H1 (cell line): ENCODE results near the gene PTX4. TPM values are rescaled to one million over a fixed set of nuclear protein-coding genes. Genes with fewer than 3 reads are reported as not detected.

Source experiments
- BACH1 ChIP-seq: IDR thresholded peaks from 2 replicates; pipeline ENCODE4 v1.6.1; 2012; ENCODE audit warnings: low read length, improper control_type of control experiment
- CBX5 ChIP-seq: fragments of 300-800, 300-1000 bp; sonication (generic); IDR thresholded peaks from 2 replicates; pipeline ENCODE4 v1.7.1; 2016; ENCODE audit warnings: antibody characterized with exemption, low read length, low read depth
- CHD1 ChIP-seq: IDR thresholded peaks from 2 replicates; pipeline ENCODE4 v1.6.1; 2012; ENCODE audit warnings: low read depth, low read length, improper control_type of control experiment
- EGR1 ChIP-seq: IDR thresholded peaks from 2 replicates; pipeline ENCODE4 v1.6.1; 2011; ENCODE audit warnings: low read depth, low read length, borderline replicate concordance
- EZH2 ChIP-seq: fragments of 200-600 bp; sonication (generic); IDR thresholded peaks from 2 replicates; pipeline ENCODE4 v1.7.1; 2012; ENCODE audit warnings: low read depth, mild to moderate bottlenecking, moderate library complexity, low read length, inconsistent platforms; ENCODE audit not compliant: severe bottlenecking
- FOSL1 ChIP-seq: IDR thresholded peaks from 2 replicates; pipeline ENCODE4 v1.6.1; 2011; ENCODE audit warnings: mild to moderate bottlenecking, low read depth, low read length, moderate library complexity; ENCODE audit not compliant: insufficient read depth
- GTF2F1 ChIP-seq: IDR thresholded peaks from 2 replicates; pipeline ENCODE4 v1.6.1; 2012; ENCODE audit warnings: low read depth, low read length, improper control_type of control experiment, borderline replicate concordance
- JUN ChIP-seq: IDR thresholded peaks from 2 replicates; pipeline ENCODE4 v1.6.1; 2011; ENCODE audit warnings: low read depth, mild to moderate bottlenecking, improper control_type of control experiment, low read length
- KDM4A ChIP-seq: IDR thresholded peaks from one replicate; pipeline ENCODE4 v1.7.1; 2012; ENCODE audit warnings: low read depth, mild to moderate bottlenecking, moderate library complexity, low read length, inconsistent platforms; ENCODE audit not compliant: severe bottlenecking
- PHF8 ChIP-seq: fragments of 200-600 bp; sonication (generic); conservative IDR thresholded peaks from 2 replicates; pipeline ENCODE4 v1.7.1; 2012; ENCODE audit warnings: low read depth, mild to moderate bottlenecking, inconsistent platforms, low read length, moderate library complexity
- POLR2A ChIP-seq, 2 experiments: IDR thresholded peaks; 1 replicate in 1 of 2; 2 replicates in 1 of 2; pipeline ENCODE4 v1.6.1; 2011; ENCODE audit warnings: low read depth in 2 of 2, low read length in 2 of 2, mild to moderate bottlenecking in 2 of 2; ENCODE audit errors: control extremely low read depth in 1 of 2
- POLR2AphosphoS5 ChIP-seq: IDR thresholded peaks from 2 replicates; pipeline ENCODE4 v1.6.1; 2011; ENCODE audit warnings: low read depth, low read length
- RFX5 ChIP-seq: IDR thresholded peaks from 2 replicates; pipeline ENCODE4 v1.6.1; 2011; ENCODE audit warnings: low read depth, low read length, improper control_type of control experiment, borderline replicate concordance
- SIN3A ChIP-seq, 2 experiments: IDR thresholded peaks in 1 of 2; conservative IDR thresholded peaks in 1 of 2; 2 replicates each; pipeline ENCODE4 v1.6.1; 2011 to 2012; ENCODE audit warnings: low read length in 2 of 2, improper control_type of control experiment in 1 of 2, low read depth in 1 of 2, mild to moderate bottlenecking in 1 of 2
- SIRT6 ChIP-seq: IDR thresholded peaks from one replicate; pipeline ENCODE4 v1.7.1; 2012; ENCODE audit warnings: low read length, inconsistent platforms
- SIX5 ChIP-seq: IDR thresholded peaks from 2 replicates; pipeline ENCODE4 v1.6.1; 2011; ENCODE audit warnings: mild to moderate bottlenecking, low read depth, low read length
- SP4 ChIP-seq: IDR thresholded peaks from 2 replicates; pipeline ENCODE4 v1.6.1; 2012; ENCODE audit warnings: low read length, inconsistent platforms
- SRF ChIP-seq: IDR thresholded peaks from 2 replicates; pipeline ENCODE4 v1.6.1; 2011; ENCODE audit warnings: mild to moderate bottlenecking, low read depth, low read length, moderate library complexity
- TAF1 ChIP-seq: IDR thresholded peaks from 2 replicates; pipeline ENCODE4 v1.6.1; 2011; ENCODE audit warnings: mild to moderate bottlenecking, low read depth, low read length
- TEAD4 ChIP-seq: IDR thresholded peaks from 2 replicates; pipeline ENCODE4 v1.6.1; 2012; ENCODE audit warnings: low read depth, low read length, inconsistent platforms, mixed read lengths
- USF2 ChIP-seq: IDR thresholded peaks from 2 replicates; pipeline ENCODE4 v1.6.1; 2011; ENCODE audit warnings: low read length, improper control_type of control experiment
- YY1 ChIP-seq: IDR thresholded peaks from 2 replicates; pipeline ENCODE4 v1.6.1; 2011; ENCODE audit warnings: low read depth, mild to moderate bottlenecking, low read length
- ZNF274 ChIP-seq: IDR thresholded peaks from 2 replicates; pipeline ENCODE4 v1.7.0; 2012; ENCODE audit warnings: low read length, borderline replicate concordance; ENCODE audit errors: extremely low read depth
- polyA plus RNA-seq, 7 experiments: library from polyadenylated mRNA; depleted of rRNA in 3 of 7; stranded (reverse) in 5 of 7; unstranded in 2 of 7; fragments of >200 nt in 5 of 7; fragments of 200-250 nt in 2 of 7; gene quantifications; 1 replicate in 5 of 7; 2 replicates in 1 of 7; 4 replicates in 1 of 7; pipeline versions ENCODE4 v1.2.1 to v1.2.3, GENCODE V29; 2011 to 2013; ENCODE audit warnings: missing spikeins in 2 of 7, mixed read lengths in 2 of 7
- total RNA-seq: library from RNA; stranded (reverse); fragmentation: NEBNext Ultra II Directional; extraction: Animal tissue kit (Norgen Biotek cat#: 25700); gene quantifications from 2 replicates; pipeline ENCODE4 v1.2.1, GENCODE V29; 2021
- TF ChIP-seq, protein P1 (sequence below): IDR thresholded peaks from 2 replicates; pipeline ENCODE4 v1.6.1; 2012; ENCODE audit warnings: inconsistent platforms

Gene PTX4
- total and polyA plus RNA-seq, 2 of the 8 experiments (the other 6 are each of a cell fraction or from before 2014, with no cell fraction given), result not detected

DNA sequence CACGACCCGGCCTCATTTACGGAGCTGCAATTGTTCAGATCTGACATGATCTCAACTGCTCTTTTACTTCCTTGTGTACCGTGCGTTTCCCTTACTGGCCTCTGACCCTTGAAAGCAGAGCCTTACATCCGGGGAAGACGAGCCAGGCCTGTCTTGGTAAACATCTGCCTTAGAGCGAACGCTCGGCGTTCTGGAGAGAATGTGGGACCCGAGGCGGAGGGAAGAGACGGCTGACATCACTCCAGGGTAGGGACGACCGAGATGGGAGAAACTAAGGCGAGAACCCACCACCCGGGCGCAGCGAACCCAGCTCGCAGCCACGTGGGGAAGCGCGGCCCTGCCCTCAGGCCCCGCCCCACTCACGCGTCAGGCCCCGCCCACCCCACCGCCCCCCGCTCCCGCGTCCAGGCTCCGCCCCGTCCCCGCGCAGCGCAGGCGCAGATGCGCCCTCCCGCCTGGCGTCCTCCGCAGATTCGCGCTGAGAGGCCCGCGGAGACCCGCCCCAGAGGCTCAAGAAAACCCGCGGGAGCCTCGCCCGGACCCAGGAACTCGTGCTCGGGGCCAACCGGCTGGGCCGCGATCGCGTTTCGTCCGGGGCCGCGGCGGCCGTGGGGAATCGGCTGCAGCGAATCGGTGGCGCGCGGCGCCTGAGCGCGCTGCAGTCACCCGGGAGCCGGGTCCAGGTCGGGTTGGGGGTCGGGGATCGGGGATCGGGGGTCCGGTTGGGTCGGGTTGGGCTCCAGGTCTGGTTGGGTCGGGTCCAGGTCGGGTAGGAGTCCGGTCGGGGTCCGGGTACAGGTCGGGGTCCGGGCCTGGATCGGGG is 4.4 kb upstream of the PTX4 start, which contains the start of gene TELO2 (continued):
- TF ChIP-seq ZNF274 (no peak), KDM4A (peak; percentile 47), FOSL1 (no peak), USF2 (no peak), CBX5 (no peak), GTF2F1 (no peak), EGR1 (no peak), SIRT6 (no peak), POLR2AphosphoS5 (peak; percentile 75), JUN (no peak), BACH1 (no peak), POLR2A (IDR thresholded peaks at IDR 0.05; ENCODE audit: control extremely low read depth in 1 of 2, low read depth in 2 of 2, low read length in 2 of 2) (peak in 1 of 2 experiments; percentile 66; a peak in 1 of 3 replicates), SP4 (0 out of 2 replicates have a peak, but pooled peaks have one; percentile 40), YY1 (no peak), CHD1 (no peak), PHF8 (peak; percentile 86), SIN3A (conservative IDR thresholded peaks at IDR 0.05 in 1 of 2, IDR thresholded peaks at IDR 0.05 in 1 of 2; ENCODE audit: low read depth in 1 of 2, low read length in 2 of 2) (peak in 1 of 2 experiments; percentile 84; a peak in 2 of 4 replicates), TAF1 (peak; percentile 84), EZH2 (no peak), SIX5 (no peak), SRF (no peak), TEAD4 (no peak), RFX5 (no peak)
- TF ChIP-seq, protein P1, sequence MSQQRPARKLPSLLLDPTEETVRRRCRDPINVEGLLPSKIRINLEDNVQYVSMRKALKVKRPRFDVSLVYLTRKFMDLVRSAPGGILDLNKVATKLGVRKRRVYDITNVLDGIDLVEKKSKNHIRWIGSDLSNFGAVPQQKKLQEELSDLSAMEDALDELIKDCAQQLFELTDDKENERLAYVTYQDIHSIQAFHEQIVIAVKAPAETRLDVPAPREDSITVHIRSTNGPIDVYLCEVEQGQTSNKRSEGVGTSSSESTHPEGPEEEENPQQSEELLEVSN, result peak; percentile 84
